DOHH2 (cell line): Measurements from ENCODE around the gene HS3ST4.

Source experiments
- H3F3A ChIP-seq: fragments of 200-600 bp; sonication (generic), shearing (Covaris generic); 2 replicates; pipeline ENCODE4 v1.6.0; 2016; ENCODE audit warnings: antibody characterized with exemption, mild to moderate bottlenecking; ENCODE audit not compliant: control insufficient read depth, insufficient read depth
- H3K27ac ChIP-seq: fragments of 200-600 bp; sonication (generic); 2 replicates; pipeline ENCODE4 v1.5.1; 2014; ENCODE audit warnings: low read depth, mild to moderate bottlenecking, low read length, moderate library complexity
- H3K27me3 ChIP-seq: fragments of 200-600 bp; sonication (generic); 2 replicates; pipeline ENCODE4 v1.6.1; 2014; ENCODE audit warnings: mild to moderate bottlenecking, low read length, mixed read lengths; ENCODE audit not compliant: control insufficient read depth
- H3K36me3 ChIP-seq: fragments of 200-600 bp; sonication (generic); 2 replicates; pipeline ENCODE4 v1.6.1; 2014; ENCODE audit warnings: mild to moderate bottlenecking, low read length, moderate library complexity, mixed read lengths; ENCODE audit not compliant: control insufficient read depth
- H3K4me1 ChIP-seq: fragments of 200-600 bp; sonication (generic); 2 replicates; pipeline ENCODE4 v1.6.1; 2014; ENCODE audit warnings: mild to moderate bottlenecking, low read length, mixed read lengths; ENCODE audit not compliant: control insufficient read depth
- H3K4me2 ChIP-seq: fragments of 200-600 bp; sonication (generic); 2 replicates; pipeline ENCODE4 v1.6.0; 2014; ENCODE audit warnings: mild to moderate bottlenecking, low read length, moderate library complexity
- H3K4me3 ChIP-seq: fragments of 200-600 bp; sonication (generic); 2 replicates; pipeline ENCODE4 v1.5.1; 2014; ENCODE audit warnings: mild to moderate bottlenecking, low read length, mixed read lengths
- H3K79me2 ChIP-seq: fragments of 200-600 bp; sonication (generic); 2 replicates; pipeline ENCODE4 v1.6.1; 2014; ENCODE audit warnings: mild to moderate bottlenecking, low read length, mixed read lengths; ENCODE audit not compliant: control insufficient read depth
- H3K9me2 ChIP-seq: fragments of 200-600 bp; sonication (generic); replicated peaks from 2 replicates; pipeline ENCODE4 v1.6.1; 2014; ENCODE audit warnings: mild to moderate bottlenecking, low read length, mixed read lengths; ENCODE audit not compliant: control insufficient read depth
- H3K9me3 ChIP-seq: fragments of 200-600 bp; sonication (generic); 2 replicates; pipeline ENCODE4 v1.6.1; 2014; ENCODE audit warnings: antibody characterized with exemption, low read length, mixed read lengths; ENCODE audit not compliant: control insufficient read depth, insufficient read depth
- H4K20me1 ChIP-seq: fragments of 200-600 bp; sonication (generic); 2 replicates; pipeline ENCODE4 v1.6.0; 2014; ENCODE audit warnings: low read depth, mild to moderate bottlenecking, antibody characterized with exemption, low read length, moderate library complexity; ENCODE audit not compliant: control insufficient read depth, insufficient read depth
- EZH2phosphoT487 ChIP-seq: fragments of 200-600 bp; sonication (generic); IDR thresholded peaks from 2 replicates; pipeline ENCODE4 v1.6.1; 2017; ENCODE audit warnings: borderline replicate concordance, mild to moderate bottlenecking, antibody characterized with exemption, low read length, moderate library complexity, mixed read lengths
- TF ChIP-seq, protein P1 (sequence below): fragments of 200-600 bp; sonication (generic); IDR thresholded peaks from one replicate; pipeline ENCODE4 v1.5.1; 2014; ENCODE audit warnings: antibody characterized with exemption, mild to moderate bottlenecking, low read depth, low read length; ENCODE audit not compliant: poor library complexity, severe bottlenecking

Gene HS3ST4

DNA sequence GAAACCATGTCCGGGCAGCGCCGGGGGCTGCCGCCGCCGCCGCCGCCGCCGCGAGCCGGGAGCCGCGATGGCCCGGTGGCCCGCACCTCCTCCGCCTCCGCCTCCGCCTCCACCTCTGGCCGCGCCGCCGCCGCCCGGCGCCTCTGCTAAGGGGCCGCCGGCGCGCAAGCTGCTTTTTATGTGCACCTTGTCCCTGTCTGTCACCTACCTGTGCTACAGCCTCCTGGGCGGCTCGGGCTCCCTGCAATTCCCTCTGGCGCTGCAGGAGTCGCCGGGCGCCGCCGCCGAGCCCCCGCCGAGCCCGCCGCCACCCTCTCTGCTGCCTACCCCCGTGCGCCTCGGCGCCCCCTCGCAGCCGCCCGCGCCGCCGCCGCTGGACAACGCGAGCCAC, 587 bp downstream of the HS3ST4 start:
- H3K9me2 ChIP-seq: no peaks in the 10 kb centered on the region
- no peaks in the 10 kb centered on the region for H3F3A ChIP-seq
- H3K4me1 ChIP-seq: no peaks in the 10 kb centered on the region
- H4K20me1 ChIP-seq: no peaks in the 10 kb centered on the region
- peaks cover 30% of the 10 kb centered on the region; the same call in 1 of the 2 replicates for H3K27me3 ChIP-seq
- no peaks in the 10 kb centered on the region for H3K36me3 ChIP-seq
- H3K79me2 ChIP-seq: no peaks in the 10 kb centered on the region
- no peak overlapping the region for H3K4me2 ChIP-seq
- H3K27ac ChIP-seq: no peak overlapping the region
- no peaks in the 10 kb centered on the region for H3K9me3 ChIP-seq
- H3K4me3 ChIP-seq: no peak overlapping the region
- TF ChIP-seq, protein P1, sequence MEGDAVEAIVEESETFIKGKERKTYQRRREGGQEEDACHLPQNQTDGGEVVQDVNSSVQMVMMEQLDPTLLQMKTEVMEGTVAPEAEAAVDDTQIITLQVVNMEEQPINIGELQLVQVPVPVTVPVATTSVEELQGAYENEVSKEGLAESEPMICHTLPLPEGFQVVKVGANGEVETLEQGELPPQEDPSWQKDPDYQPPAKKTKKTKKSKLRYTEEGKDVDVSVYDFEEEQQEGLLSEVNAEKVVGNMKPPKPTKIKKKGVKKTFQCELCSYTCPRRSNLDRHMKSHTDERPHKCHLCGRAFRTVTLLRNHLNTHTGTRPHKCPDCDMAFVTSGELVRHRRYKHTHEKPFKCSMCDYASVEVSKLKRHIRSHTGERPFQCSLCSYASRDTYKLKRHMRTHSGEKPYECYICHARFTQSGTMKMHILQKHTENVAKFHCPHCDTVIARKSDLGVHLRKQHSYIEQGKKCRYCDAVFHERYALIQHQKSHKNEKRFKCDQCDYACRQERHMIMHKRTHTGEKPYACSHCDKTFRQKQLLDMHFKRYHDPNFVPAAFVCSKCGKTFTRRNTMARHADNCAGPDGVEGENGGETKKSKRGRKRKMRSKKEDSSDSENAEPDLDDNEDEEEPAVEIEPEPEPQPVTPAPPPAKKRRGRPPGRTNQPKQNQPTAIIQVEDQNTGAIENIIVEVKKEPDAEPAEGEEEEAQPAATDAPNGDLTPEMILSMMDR: no peak
- TF ChIP-seq EZH2phosphoT487: no peak

DNA sequence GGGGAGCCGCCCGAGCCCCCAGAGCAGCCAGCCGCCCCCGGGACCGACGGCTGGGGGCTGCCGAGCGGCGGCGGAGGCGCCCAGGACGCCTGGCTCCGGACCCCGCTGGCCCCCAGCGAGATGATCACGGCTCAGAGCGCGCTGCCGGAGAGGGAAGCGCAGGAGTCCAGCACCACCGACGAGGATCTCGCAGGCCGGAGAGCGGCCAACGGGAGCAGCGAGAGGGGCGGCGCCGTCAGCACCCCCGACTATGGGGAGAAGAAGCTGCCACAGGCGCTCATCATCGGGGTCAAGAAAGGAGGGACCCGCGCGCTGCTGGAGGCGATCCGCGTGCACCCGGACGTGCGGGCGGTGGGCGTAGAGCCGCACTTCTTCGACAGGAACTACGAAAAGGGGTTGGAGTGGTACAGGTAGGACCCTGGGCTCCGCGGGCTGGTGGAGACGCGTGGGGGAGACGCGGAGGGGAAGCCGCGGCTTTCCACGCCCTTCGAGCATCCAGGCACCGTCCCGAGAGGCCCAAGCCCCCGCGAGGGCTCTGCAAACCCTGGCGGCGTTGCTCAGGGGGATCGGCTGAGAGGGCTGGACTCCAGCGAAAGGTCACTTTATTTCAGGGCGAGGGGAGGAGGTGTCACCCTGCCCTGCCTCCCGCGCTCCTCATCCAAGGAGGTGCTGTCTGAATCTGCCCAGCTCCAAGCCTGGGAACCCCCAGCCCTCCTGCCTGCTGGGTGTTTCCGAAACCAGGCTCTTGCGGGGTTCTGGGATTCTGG, 1.2 kb downstream of the HS3ST4 start:
- no peaks in the 10 kb centered on the region for H3F3A ChIP-seq
- TF ChIP-seq EZH2phosphoT487: no peak
- TF ChIP-seq, protein P1: no peak
- H3K9me2 ChIP-seq: no peaks in the 10 kb centered on the region
- H3K27me3 ChIP-seq: peaks cover 30% of the 10 kb centered on the region; the same call in 1 of the 2 replicates
- no peaks in the 10 kb centered on the region for H3K4me1 ChIP-seq
- H3K27ac ChIP-seq: no peak overlapping the region
- H3K4me2 ChIP-seq: no peak overlapping the region
- no peaks in the 10 kb centered on the region for H3K36me3 ChIP-seq
- H3K4me3 ChIP-seq: no peak overlapping the region
- no peaks in the 10 kb centered on the region for H4K20me1 ChIP-seq
- H3K9me3 ChIP-seq: no peaks in the 10 kb centered on the region
- H3K79me2 ChIP-seq: no peaks in the 10 kb centered on the region

DNA sequence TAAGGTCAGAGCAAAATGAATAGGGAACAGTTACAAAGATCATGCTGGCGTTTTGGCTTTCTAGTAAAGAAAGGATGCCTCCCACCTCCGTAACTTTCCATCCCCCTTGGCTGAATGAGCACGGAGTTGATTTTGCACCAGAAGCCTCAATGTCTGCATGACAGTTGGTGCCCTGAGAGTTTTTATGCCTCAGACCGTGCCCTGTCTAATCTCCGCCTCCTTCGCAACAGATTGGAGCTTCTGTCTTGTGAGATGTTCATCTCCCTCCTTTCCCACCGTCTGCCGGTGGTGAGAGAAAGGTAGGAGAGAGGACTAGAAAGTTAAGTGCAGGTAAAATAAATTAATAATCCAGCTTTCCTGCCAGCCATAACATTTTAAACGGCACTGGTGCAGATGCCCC, 1.9 kb downstream of the HS3ST4 start:
- no peaks in the 10 kb centered on the region for H3K36me3 ChIP-seq
- no peaks in the 10 kb centered on the region for H3K9me2 ChIP-seq
- H3K4me2 ChIP-seq: no peak overlapping the region
- no peaks in the 10 kb centered on the region for H3K9me3 ChIP-seq
- peaks cover 30% of the 10 kb centered on the region; the same call in 1 of the 2 replicates for H3K27me3 ChIP-seq
- no peak overlapping the region for H3K4me3 ChIP-seq
- no peaks in the 10 kb centered on the region for H3K79me2 ChIP-seq
- H3K4me1 ChIP-seq: no peaks in the 10 kb centered on the region
- TF ChIP-seq EZH2phosphoT487: no peak
- TF ChIP-seq, protein P1: no peak
- no peaks in the 10 kb centered on the region for H4K20me1 ChIP-seq
- H3K27ac ChIP-seq: no peak overlapping the region
- no peaks in the 10 kb centered on the region for H3F3A ChIP-seq
